DND-41 (cell line): Measurements from ENCODE around the gene TRMT61B.

Source experiments
- ATAC-seq: fragments of 200-7000 bp; cut with Tn5 transposase; 3 replicates; pipeline ENCODE4 v1.9.1; 2021; ENCODE audit warnings: low read depth; ENCODE audit not compliant: insufficient read depth
- DNase-seq: peaks from one replicate; pipeline ENCODE4 v3.0.0-alpha.2; 2020
- H2AFZ ChIP-seq: 2 replicates; pipeline ENCODE4 v1.6.0; 2012; ENCODE audit warnings: low read depth, low read length
- H3K27ac ChIP-seq: 2 replicates; pipeline ENCODE4 v1.5.1; 2012; ENCODE audit warnings: low read length, inconsistent platforms
- H3K27me3 ChIP-seq: fragments of 200-600 bp; sonication (generic); 2 replicates; pipeline ENCODE4 v1.6.0; 2012; ENCODE audit warnings: low read length, mild to moderate bottlenecking, inconsistent platforms; ENCODE audit not compliant: insufficient read depth, poor library complexity
- H3K36me3 ChIP-seq: 2 replicates; pipeline ENCODE4 v1.5.1; 2012; ENCODE audit warnings: low read length, inconsistent platforms; ENCODE audit not compliant: insufficient read depth
- H3K4me1 ChIP-seq: 2 replicates; pipeline ENCODE4 v1.5.1; 2012; ENCODE audit warnings: mild to moderate bottlenecking, low read length; ENCODE audit not compliant: insufficient read depth
- H3K4me2 ChIP-seq: 2 replicates; pipeline ENCODE4 v1.6.0; 2012; ENCODE audit warnings: mild to moderate bottlenecking, moderate library complexity, low read length, inconsistent platforms; ENCODE audit not compliant: insufficient read depth
- H3K4me3 ChIP-seq, 2 experiments: fragments of 200-600 bp in 1 of 2; shearing (Covaris generic) in 1 of 2; 2 replicates each; pipeline ENCODE4 v1.5.1; 2012 to 2016; ENCODE audit warnings: inconsistent platforms in 2 of 2, low read length in 2 of 2, mild to moderate bottlenecking in 2 of 2, low read depth in 1 of 2, moderate library complexity in 1 of 2
- H3K79me2 ChIP-seq: 2 replicates; pipeline ENCODE4 v1.6.0; 2012; ENCODE audit warnings: low read length, inconsistent platforms; ENCODE audit not compliant: insufficient read depth
- H3K9ac ChIP-seq: 2 replicates; pipeline ENCODE4 v1.6.0; 2012; ENCODE audit warnings: low read depth, mild to moderate bottlenecking, inconsistent platforms, low read length, moderate library complexity
- H3K9me3 ChIP-seq: 2 replicates; pipeline ENCODE4 v1.5.1; 2012; ENCODE audit warnings: low read length, moderate library complexity, mild to moderate bottlenecking, inconsistent platforms; ENCODE audit not compliant: insufficient read depth, severe bottlenecking
- H4K20me1 ChIP-seq: 2 replicates; pipeline ENCODE4 v1.6.0; 2012; ENCODE audit warnings: low read length; ENCODE audit not compliant: insufficient read depth
- EZH2 ChIP-seq: IDR thresholded peaks from 3 replicates; pipeline ENCODE4 v1.6.1; 2012; ENCODE audit warnings: borderline replicate concordance, low read depth, mild to moderate bottlenecking, moderate library complexity, low read length, inconsistent platforms; ENCODE audit not compliant: severe bottlenecking
- TF ChIP-seq, protein P1 (sequence below): IDR thresholded peaks from 2 replicates; pipeline ENCODE4 v1.5.1; 2012; ENCODE audit warnings: borderline replicate concordance, low read length, moderate library complexity, mild to moderate bottlenecking; ENCODE audit not compliant: poor library complexity, severe bottlenecking; ENCODE audit errors: extremely low read depth

Gene TRMT61B

DNA sequence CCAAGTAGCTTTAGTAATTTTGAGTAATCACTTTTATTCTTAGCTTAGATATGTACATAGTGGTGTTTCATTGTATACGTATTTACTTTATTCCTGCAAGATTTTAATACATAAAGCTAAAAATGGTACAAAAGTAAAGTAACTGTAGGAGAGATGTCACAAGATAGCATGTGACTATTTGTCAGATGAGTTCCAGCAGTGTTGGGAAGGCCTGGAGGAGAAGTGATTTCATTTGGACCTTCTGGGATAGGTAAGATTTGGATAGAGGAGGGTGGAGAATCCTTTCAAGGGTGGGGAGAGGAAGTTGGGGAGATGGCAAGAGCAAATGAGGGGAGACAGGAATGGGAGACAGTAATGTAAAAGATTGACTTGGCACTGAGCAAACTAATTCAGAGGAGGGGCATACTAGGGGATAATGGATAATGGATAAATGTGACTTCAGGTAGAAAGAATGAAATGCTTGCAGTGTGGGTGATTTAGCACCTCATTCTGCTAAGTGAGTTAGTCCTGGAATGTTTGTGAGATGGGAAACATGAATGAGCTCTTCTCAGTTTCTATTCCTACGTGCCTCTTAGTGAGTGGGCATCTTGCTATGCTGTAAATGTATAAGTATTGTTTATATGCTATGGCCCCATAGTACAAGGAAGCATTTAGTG is 34.8 kb upstream of the TRMT61B start:
- ATAC-seq (no peak), DNase-seq (no peak)
- Histone ChIP-seq H3K4me3 (no peak overlapping the region), H3K9ac (no peak overlapping the region), H3K27me3 (no peaks in the 10 kb centered on the region), H3K36me3 (peaks cover 84% of the 10 kb centered on the region), H3K27ac (no peak overlapping the region), H3K4me1 (no peaks in the 10 kb centered on the region), H2AFZ (no peak overlapping the region), H3K9me3 (no peaks in the 10 kb centered on the region), H4K20me1 (peaks cover 78% of the 10 kb centered on the region; the same call in 1 of the 2 replicates), H3K4me2 (no peak overlapping the region), H3K79me2 (peaks cover 95% of the 10 kb centered on the region)
- TF ChIP-seq, protein P1, sequence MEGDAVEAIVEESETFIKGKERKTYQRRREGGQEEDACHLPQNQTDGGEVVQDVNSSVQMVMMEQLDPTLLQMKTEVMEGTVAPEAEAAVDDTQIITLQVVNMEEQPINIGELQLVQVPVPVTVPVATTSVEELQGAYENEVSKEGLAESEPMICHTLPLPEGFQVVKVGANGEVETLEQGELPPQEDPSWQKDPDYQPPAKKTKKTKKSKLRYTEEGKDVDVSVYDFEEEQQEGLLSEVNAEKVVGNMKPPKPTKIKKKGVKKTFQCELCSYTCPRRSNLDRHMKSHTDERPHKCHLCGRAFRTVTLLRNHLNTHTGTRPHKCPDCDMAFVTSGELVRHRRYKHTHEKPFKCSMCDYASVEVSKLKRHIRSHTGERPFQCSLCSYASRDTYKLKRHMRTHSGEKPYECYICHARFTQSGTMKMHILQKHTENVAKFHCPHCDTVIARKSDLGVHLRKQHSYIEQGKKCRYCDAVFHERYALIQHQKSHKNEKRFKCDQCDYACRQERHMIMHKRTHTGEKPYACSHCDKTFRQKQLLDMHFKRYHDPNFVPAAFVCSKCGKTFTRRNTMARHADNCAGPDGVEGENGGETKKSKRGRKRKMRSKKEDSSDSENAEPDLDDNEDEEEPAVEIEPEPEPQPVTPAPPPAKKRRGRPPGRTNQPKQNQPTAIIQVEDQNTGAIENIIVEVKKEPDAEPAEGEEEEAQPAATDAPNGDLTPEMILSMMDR = no peak
- TF ChIP-seq EZH2 = no peak

DNA sequence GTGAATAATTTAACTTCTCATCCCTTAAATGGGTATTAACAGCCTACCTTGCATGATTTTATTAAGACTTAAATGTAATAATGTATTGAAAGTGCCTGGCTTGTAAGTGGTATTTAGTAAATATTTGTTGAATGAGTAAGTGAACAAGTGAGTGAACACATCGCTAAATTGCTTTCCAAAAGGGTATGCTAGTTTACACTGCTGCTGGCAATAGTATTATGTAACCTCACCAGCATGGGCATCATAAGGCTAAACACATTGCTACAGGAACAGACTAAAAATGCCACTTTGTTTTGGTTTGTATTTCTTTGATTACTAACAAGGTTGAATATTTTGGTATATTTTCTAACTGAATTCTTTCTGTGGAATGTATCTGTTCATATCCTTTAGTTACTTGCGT is 34.2 kb upstream of the TRMT61B start:
- Histone ChIP-seq H2AFZ (no peak overlapping the region), H3K36me3 (peaks cover 78% of the 10 kb centered on the region), H3K4me3 (no peak overlapping the region), H3K27me3 (no peaks in the 10 kb centered on the region), H3K9me3 (no peaks in the 10 kb centered on the region), H3K4me1 (no peaks in the 10 kb centered on the region), H4K20me1 (peaks cover 78% of the 10 kb centered on the region; the same call in 1 of the 2 replicates), H3K4me2 (no peak overlapping the region), H3K27ac (no peak overlapping the region), H3K9ac (no peak overlapping the region), H3K79me2 (peaks cover 95% of the 10 kb centered on the region)
- ATAC-seq (no peak), DNase-seq (no peak)
- no peak for TF ChIP-seq EZH2
- TF ChIP-seq, protein P1 = no peak

DNA sequence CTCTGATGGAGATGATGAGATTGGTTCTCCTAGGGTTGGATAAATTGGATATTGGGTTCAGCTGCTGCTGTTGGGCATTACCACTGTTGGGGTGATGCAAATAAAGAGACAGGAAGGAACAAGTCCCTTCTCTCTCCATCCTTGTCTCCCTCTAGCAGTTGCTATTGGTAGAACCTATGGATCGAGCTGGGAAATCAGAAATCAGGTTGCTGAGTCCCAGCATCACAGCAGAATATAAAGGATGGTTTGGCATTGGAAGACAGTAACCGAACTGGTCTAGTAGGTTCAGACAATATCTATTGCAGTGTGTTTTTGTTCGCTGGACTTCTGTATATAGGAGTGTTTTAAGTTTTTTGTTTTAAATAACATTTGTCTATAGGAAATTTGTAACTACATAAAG is 32.5 kb upstream of the TRMT61B start:
- H3K79me2 ChIP-seq = peaks cover 96% of the 10 kb centered on the region
- H4K20me1 ChIP-seq = peaks cover 88% of the 10 kb centered on the region
- ATAC-seq (no peak), DNase-seq (no peak)
- no peaks in the 10 kb centered on the region for H3K27me3 ChIP-seq
- H3K9ac ChIP-seq = no peak overlapping the region
- peaks cover 62% of the 10 kb centered on the region for H3K36me3 ChIP-seq
- no peaks in the 10 kb centered on the region for H3K9me3 ChIP-seq
- H2AFZ ChIP-seq = no peak overlapping the region
- peaks cover 10% of the 10 kb centered on the region; the same call in 1 of the 2 replicates for H3K4me1 ChIP-seq
- no peak overlapping the region for H3K27ac ChIP-seq
- TF ChIP-seq, protein P1 = no peak
- TF ChIP-seq EZH2 = no peak
- H3K4me2 ChIP-seq = no peak overlapping the region
- no peak overlapping the region for H3K4me3 ChIP-seq
